Right kidney (tissue), 1 donor: ENCODE measurements around the gene NSFL1C.

Experiments used
- DNase-seq: peaks from one replicate; pipeline ENCODE4 v3.0.0-alpha.2; 2016

NSFL1C gene

GRCh38 chr20:1392443-1392692 lies 74.3 kb downstream of the NSFL1C start:
- peak; percentile 37 for DNase-seq
